ENCODE data around the gene SLC46A2. TPM values are rescaled to one million over a fixed set of nuclear protein-coding genes. Genes with fewer than 3 reads are reported as not detected.

The SLC46A2 gene
- total and polyA plus RNA-seq, 4 donors: 0.01 to 0.17 (median 0.07) TPM; not detected in 1

GRCh38 chr9:112861638-112862555, 28.8 kb downstream of the SLC46A2 start:
- Histone ChIP-seq H3K27me3 (ENCODE audit: control insufficient read depth in 4 of 4, insufficient read depth in 4 of 4, low read length in 3 of 4) (no peaks in the 10 kb centered on the region), H3K27ac (ENCODE audit: low read depth in 1 of 2, low read length in 2 of 2) (peak overlapping the region in 1 of 2 donors; percentile 24), H3K9ac (ENCODE audit: low read depth in 1 of 2, low read length in 2 of 2) (no peak overlapping the region), H3K36me3 (ENCODE audit: control insufficient read depth in 4 of 4, insufficient read depth in 3 of 4, low read depth in 1 of 4, low read length in 3 of 4) (peaks cover 0 to 4% (median 0%) of the 10 kb centered on the region in 4 donors), H3K4me1 (ENCODE audit: control insufficient read depth in 4 of 4, insufficient read depth in 4 of 4, low read length in 3 of 4) (peaks cover 0 to 3% (median 1%) of the 10 kb centered on the region in 4 donors), H3K4me3 (ENCODE audit: low read depth in 1 of 3, low read length in 3 of 3) (no peak overlapping the region), H3K9me3 (ENCODE audit: control insufficient read depth in 4 of 4, low read length in 3 of 4) (no peaks in the 10 kb centered on the region)
- 82% methylated on average over 19 of the region's 19 CpGs for WGBS
- TF ChIP-seq JUND (IDR thresholded peaks at IDR 0.05) (no peak), REST (IDR thresholded peaks at IDR 0.05) (no peak), EGR1 (IDR thresholded peaks at IDR 0.05; ENCODE audit: low read depth in 2 of 2) (no peak), TAF1 (conservative IDR thresholded peaks at IDR 0.05) (no peak), YY1 (IDR thresholded peaks at IDR 0.05) (no peak), CTCF (IDR thresholded peaks at IDR 0.05; ENCODE audit: low read depth, low read length, missing input control) (no peak), MAX (IDR thresholded peaks at IDR 0.05) (no peak), SP1 (IDR thresholded peaks at IDR 0.05) (no peak), ATF3 (IDR thresholded peaks at IDR 0.05) (no peak), NR2F2 (IDR thresholded peaks at IDR 0.05) (no peak), HNF4G (IDR thresholded peaks at IDR 0.05) (no peak), GABPA (IDR thresholded peaks at IDR 0.05 in 1 of 2, conservative IDR thresholded peaks at IDR 0.05 in 1 of 2) (no peak)
- DNase-seq (ENCODE audit: low spot score): no peak

GRCh38 chr9:112861155-112861554, 29.5 kb downstream of the SLC46A2 start:
- H3K27ac ChIP-seq (ENCODE audit: low read depth in 1 of 2, low read length in 2 of 2): no peak overlapping the region
- WGBS: 88% methylated on average over 3 of the region's 3 CpGs
- H3K27me3 ChIP-seq (ENCODE audit: control insufficient read depth in 4 of 4, insufficient read depth in 4 of 4, low read length in 3 of 4): no peaks in the 10 kb centered on the region
- no peaks in the 10 kb centered on the region for H3K9me3 ChIP-seq (ENCODE audit: control insufficient read depth in 4 of 4, low read length in 3 of 4)
- H3K4me3 ChIP-seq (ENCODE audit: low read depth in 1 of 3, low read length in 3 of 3): no peak overlapping the region
- H3K36me3 ChIP-seq (ENCODE audit: control insufficient read depth in 4 of 4, insufficient read depth in 3 of 4, low read depth in 1 of 4, low read length in 3 of 4): peaks cover 0 to 4% (median 0%) of the 10 kb centered on the region in 4 donors
- DNase-seq (ENCODE audit: low spot score): no peak
- H3K4me1 ChIP-seq (ENCODE audit: control insufficient read depth in 4 of 4, insufficient read depth in 4 of 4, low read length in 3 of 4): peaks cover 0 to 3% (median 1%) of the 10 kb centered on the region in 4 donors
- H3K9ac ChIP-seq (ENCODE audit: low read depth in 1 of 2, low read length in 2 of 2): no peak overlapping the region
- no peak for TF ChIP-seq HNF4G (IDR thresholded peaks at IDR 0.05)
- no peak for TF ChIP-seq SP1 (IDR thresholded peaks at IDR 0.05)
- no peak for TF ChIP-seq RAD21 (IDR thresholded peaks at IDR 0.05)
- no peak for TF ChIP-seq EGR1 (IDR thresholded peaks at IDR 0.05; ENCODE audit: low read depth in 2 of 2)
- TF ChIP-seq CTCF (IDR thresholded peaks at IDR 0.05; ENCODE audit: low read depth, low read length, missing input control): no peak
- no peak for TF ChIP-seq REST (IDR thresholded peaks at IDR 0.05)
- no peak for TF ChIP-seq FOXA1 (IDR thresholded peaks at IDR 0.05)
- TF ChIP-seq RXRA (IDR thresholded peaks at IDR 0.05): no peak
- TF ChIP-seq MAX (IDR thresholded peaks at IDR 0.05): no peak
- TF ChIP-seq GABPA (IDR thresholded peaks at IDR 0.05 in 1 of 2, conservative IDR thresholded peaks at IDR 0.05 in 1 of 2): no peak
